ENCODE data around the gene C15orf39.

C15orf39 gene

GRCh38 chr15:75212200-75212858 lies 10.6 kb downstream of the C15orf39 start:
- H3K4me3 ChIP-seq (ENCODE audit: low read length) = no peak overlapping the region
- no peak overlapping the region for H3K27ac ChIP-seq (ENCODE audit: low read length)
- H3K4me1 ChIP-seq (ENCODE audit: low read length) = no peaks in the 10 kb centered on the region
- no peaks in the 10 kb centered on the region for H3K9me3 ChIP-seq (ENCODE audit: insufficient read depth, low read length)
- peaks cover 59% of the 10 kb centered on the region for H3K36me3 ChIP-seq (replicated peaks; ENCODE audit: low read depth, low read length)
- no peak overlapping the region for H3K4me2 ChIP-seq (ENCODE audit: low read length)
- peaks cover 34% of the 10 kb centered on the region for H3K79me2 ChIP-seq (ENCODE audit: low read length)
- TF ChIP-seq CTCF (IDR thresholded peaks at IDR 0.05; ENCODE audit: low read depth, low read length) = no peak
- TF ChIP-seq EZH2phosphoT487 (IDR thresholded peaks at IDR 0.05; ENCODE audit: low read depth) = no peak
- peaks cover 70% of the 10 kb centered on the region for H4K20me1 ChIP-seq (ENCODE audit: insufficient read depth, low read length)
- no peak overlapping the region for H3K9ac ChIP-seq (ENCODE audit: low read length)
- H3K27me3 ChIP-seq (ENCODE audit: low read depth, low read length) = no peaks in the 10 kb centered on the region
- no peak overlapping the region for H2AFZ ChIP-seq (ENCODE audit: low read depth, low read length)

- no peaks in the 10 kb centered on the region for H3K27me3 ChIP-seq (ENCODE audit: low read depth, low read length)
- no peaks in the 10 kb centered on the region for H3K9me3 ChIP-seq (ENCODE audit: insufficient read depth, low read length)
- no peak overlapping the region for H3K9ac ChIP-seq (ENCODE audit: low read length)
- H3K4me3 ChIP-seq (ENCODE audit: low read length) = no peak overlapping the region
- H2AFZ ChIP-seq (ENCODE audit: low read depth, low read length) = no peak overlapping the region
- H3K4me1 ChIP-seq (ENCODE audit: low read length) = peaks cover 5% of the 10 kb centered on the region
- no peak overlapping the region for H3K4me2 ChIP-seq (ENCODE audit: low read length)
- H3K36me3 ChIP-seq (replicated peaks; ENCODE audit: low read depth, low read length) = peaks cover 49% of the 10 kb centered on the region
- TF ChIP-seq EZH2phosphoT487 (IDR thresholded peaks at IDR 0.05; ENCODE audit: low read depth) = no peak
- no peak overlapping the region for H3K27ac ChIP-seq (ENCODE audit: low read length)
- peaks cover 60% of the 10 kb centered on the region for H4K20me1 ChIP-seq (ENCODE audit: insufficient read depth, low read length)
- H3K79me2 ChIP-seq (ENCODE audit: low read length) = peaks cover 24% of the 10 kb centered on the region
Observed at GRCh38 chr15:75213212-75213767, 11.6 kb downstream of the C15orf39 start.

- peaks cover 55% of the 10 kb centered on the region for H4K20me1 ChIP-seq (ENCODE audit: insufficient read depth, low read length)
- H3K4me1 ChIP-seq (ENCODE audit: low read length) = peaks cover 10% of the 10 kb centered on the region
- H3K9ac ChIP-seq (ENCODE audit: low read length) = no peak overlapping the region
- TF ChIP-seq CTCF (IDR thresholded peaks at IDR 0.05; ENCODE audit: low read depth, low read length) (no peak), EZH2phosphoT487 (IDR thresholded peaks at IDR 0.05; ENCODE audit: low read depth) (no peak)
- H3K4me3 ChIP-seq (ENCODE audit: low read length) = no peak overlapping the region
- no peaks in the 10 kb centered on the region for H3K27me3 ChIP-seq (ENCODE audit: low read depth, low read length)
- peaks cover 44% of the 10 kb centered on the region for H3K36me3 ChIP-seq (replicated peaks; ENCODE audit: low read depth, low read length)
- H3K27ac ChIP-seq (ENCODE audit: low read length) = no peak overlapping the region
- peaks cover 19% of the 10 kb centered on the region for H3K79me2 ChIP-seq (ENCODE audit: low read length)
- no peak overlapping the region for H2AFZ ChIP-seq (ENCODE audit: low read depth, low read length)
- H3K4me2 ChIP-seq (ENCODE audit: low read length) = no peak overlapping the region
- H3K9me3 ChIP-seq (ENCODE audit: insufficient read depth, low read length) = no peaks in the 10 kb centered on the region
Observed at GRCh38 chr15:75213768-75214221, 12.1 kb downstream of the C15orf39 start.

- Histone ChIP-seq H4K20me1 (ENCODE audit: insufficient read depth, low read length) (peaks cover 48% of the 10 kb centered on the region), H3K36me3 (replicated peaks; ENCODE audit: low read depth, low read length) (peaks cover 37% of the 10 kb centered on the region), H3K9me3 (ENCODE audit: insufficient read depth, low read length) (no peaks in the 10 kb centered on the region), H3K4me2 (ENCODE audit: low read length) (no peak overlapping the region), H3K9ac (ENCODE audit: low read length) (no peak overlapping the region), H3K27ac (ENCODE audit: low read length) (no peak overlapping the region), H2AFZ (ENCODE audit: low read depth, low read length) (no peak overlapping the region), H3K4me1 (ENCODE audit: low read length) (peaks cover 16% of the 10 kb centered on the region), H3K79me2 (ENCODE audit: low read length) (peaks cover 12% of the 10 kb centered on the region), H3K27me3 (ENCODE audit: low read depth, low read length) (no peaks in the 10 kb centered on the region), H3K4me3 (ENCODE audit: low read length) (no peak overlapping the region)
- TF ChIP-seq CTCF (IDR thresholded peaks at IDR 0.05; ENCODE audit: low read depth, low read length) (no peak), EZH2phosphoT487 (IDR thresholded peaks at IDR 0.05; ENCODE audit: low read depth) (no peak)
Observed at GRCh38 chr15:75214293-75215096, 12.8 kb downstream of the C15orf39 start.

Measured in OCI-LY3 (cell line).